HG02763 (cell line): ENCODE measurements around the gene NAGLU.
"Not testable (repeated sequence)": the region's sequence is repeated elsewhere in the genome, so short reads cannot be mapped to it uniquely, and the experiment has no call there.

ENCODE experiments used
- ATAC-seq: cut with Tn5 transposase; IDR thresholded peaks from one replicate; pipeline ENCODE4 v1.9.1; 2021; ENCODE audit warnings: mild to moderate bottlenecking, moderate library complexity; ENCODE audit not compliant: unreplicated experiment

NAGLU gene

GRCh38 chr17:42521036-42521435 is 15.0 kb upstream of the NAGLU start:
- no peak for ATAC-seq

GRCh38 chr17:42521666-42522262 is 14.3 kb upstream of the NAGLU start:
- ATAC-seq = no peak

DNA sequence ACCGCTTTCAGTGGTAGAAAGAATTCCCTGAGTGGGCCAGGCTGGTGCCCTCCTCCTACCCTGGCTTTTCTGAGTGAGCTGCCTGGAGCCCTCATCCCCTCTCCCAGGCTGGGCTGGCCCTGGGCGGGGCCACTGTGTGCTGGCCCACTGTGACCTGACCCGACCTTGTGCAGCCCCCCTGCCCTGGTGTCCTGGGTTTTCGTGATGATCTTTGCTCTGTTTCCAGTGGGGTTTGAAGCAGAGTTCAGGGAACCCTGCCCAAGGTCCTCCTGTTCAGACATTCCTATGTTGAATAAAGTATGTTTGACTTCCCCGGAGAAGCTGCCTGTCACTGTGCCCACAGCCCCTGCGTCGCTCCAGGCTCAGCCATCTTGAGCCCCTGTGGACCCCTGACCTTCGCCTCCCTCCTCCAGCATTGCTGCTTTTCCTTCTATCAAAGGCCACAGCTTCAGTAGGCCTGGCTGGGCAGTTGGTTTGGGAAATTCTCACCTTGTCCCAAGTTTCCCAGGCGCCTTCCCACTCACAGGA is 13.7 kb upstream of the NAGLU start:
- ATAC-seq = no peak

DNA sequence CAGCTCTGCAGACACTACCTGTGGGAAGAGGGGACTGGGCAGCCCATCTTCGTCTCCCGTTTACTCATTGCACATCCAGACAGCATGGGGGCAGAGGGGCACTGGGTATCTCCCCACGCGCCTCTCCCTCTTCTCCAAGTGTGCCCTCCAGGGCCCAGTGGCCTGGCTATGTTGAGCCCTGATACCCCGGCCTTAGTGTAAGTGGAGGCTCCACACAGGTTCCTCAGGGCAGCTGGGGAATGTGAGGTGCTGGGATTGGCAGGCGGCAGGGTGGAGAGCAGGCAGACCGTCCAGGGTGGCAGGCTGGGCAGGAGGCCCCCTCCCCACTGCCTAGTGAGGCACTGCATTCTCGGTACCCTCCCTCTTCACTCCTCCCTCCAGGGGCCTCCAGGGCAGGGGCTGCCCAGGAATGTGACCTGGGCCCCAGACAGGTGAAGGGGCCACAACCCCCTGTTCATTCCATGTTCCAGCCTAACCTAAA is 13.2 kb upstream of the NAGLU start:
- ATAC-seq = no peak

DNA sequence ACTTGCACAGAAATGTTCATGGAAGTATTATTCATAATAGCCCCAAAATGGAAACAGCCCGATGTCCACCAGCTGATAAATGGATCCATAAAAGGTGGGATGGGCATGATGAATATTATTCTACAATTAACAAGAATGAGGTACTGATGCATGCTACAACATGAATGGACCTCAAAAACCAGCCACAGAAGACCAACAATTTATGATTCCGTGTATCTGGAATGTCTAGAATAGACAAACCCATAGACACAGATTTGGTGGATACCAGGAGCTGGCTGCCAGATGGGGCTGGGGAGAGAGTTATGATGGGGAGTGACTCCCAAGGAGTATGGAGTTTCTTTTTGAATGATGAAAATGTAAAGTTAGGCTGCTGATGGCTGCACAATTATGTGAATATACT is 10.8 kb upstream of the NAGLU start:
- ATAC-seq = no peak

DNA sequence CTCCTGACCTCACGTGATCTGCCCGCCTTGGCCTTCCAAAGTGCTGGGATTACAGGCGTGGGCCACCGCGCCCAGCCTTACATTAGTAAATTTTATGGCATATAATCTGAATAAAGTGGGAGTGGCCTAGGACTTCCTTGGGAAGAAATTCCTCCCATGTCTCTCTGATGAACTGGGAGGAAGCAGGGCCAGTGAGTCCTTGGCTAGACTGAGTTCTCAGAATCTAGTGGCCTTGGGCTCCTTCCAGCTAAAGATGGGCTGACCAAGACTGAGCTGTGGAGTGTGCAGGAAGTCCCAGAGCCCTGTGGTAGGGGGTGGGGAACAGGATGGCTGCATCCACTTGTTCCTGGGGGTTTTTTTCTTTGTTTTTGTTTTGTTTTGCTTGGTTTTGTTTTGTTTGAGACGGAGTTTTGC is 10.0 kb upstream of the NAGLU start:
- ATAC-seq = no peak

DNA sequence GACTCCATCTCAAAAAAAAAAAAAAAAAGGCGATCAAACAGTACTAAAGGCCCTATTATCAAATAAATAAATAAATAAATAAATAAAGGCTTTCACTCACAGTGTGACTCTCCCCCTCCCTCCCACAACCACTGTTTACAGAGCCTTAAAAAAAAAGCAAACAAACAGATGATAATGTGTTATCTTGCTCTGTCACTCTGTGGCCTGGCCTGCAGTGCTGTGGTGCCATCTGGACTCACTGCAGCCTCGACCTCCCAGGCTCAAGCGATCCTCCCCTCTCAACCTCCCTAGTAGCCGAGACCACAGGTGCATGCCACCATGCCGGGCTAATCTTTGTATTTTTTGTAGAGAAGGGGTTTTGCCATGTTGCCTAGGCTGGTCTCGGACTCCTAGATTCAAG is 8.1 kb upstream of the NAGLU start:
- ATAC-seq = no peak

GRCh38 chr17:42529061-42529460 is 7.0 kb upstream of the NAGLU start:
- no peak for ATAC-seq

DNA sequence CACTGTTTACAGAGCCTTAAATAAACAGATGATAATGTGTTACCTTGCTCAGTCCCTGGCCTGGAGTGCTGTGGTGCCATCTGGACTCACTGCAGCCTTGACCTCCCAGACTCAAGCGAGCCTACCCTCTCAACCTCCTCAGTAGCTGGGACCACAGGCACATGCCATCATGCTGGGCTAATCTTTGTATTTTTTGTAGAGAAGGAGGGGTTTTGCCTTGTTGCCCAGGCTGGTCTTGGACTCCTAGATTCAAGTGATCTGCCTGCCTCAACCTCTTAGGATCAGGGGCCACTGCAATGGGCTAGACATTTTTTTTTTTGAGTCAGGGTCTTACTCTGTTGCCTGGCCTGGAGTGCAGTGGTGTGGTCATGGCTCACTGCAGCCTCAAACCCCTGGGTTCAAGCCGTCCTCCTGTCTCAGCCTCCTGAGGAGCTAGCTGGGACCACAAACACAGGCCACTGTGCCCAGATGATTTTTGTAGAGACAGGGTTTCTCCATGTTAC is 5.0 kb upstream of the NAGLU start:
- ATAC-seq = no peak

DNA sequence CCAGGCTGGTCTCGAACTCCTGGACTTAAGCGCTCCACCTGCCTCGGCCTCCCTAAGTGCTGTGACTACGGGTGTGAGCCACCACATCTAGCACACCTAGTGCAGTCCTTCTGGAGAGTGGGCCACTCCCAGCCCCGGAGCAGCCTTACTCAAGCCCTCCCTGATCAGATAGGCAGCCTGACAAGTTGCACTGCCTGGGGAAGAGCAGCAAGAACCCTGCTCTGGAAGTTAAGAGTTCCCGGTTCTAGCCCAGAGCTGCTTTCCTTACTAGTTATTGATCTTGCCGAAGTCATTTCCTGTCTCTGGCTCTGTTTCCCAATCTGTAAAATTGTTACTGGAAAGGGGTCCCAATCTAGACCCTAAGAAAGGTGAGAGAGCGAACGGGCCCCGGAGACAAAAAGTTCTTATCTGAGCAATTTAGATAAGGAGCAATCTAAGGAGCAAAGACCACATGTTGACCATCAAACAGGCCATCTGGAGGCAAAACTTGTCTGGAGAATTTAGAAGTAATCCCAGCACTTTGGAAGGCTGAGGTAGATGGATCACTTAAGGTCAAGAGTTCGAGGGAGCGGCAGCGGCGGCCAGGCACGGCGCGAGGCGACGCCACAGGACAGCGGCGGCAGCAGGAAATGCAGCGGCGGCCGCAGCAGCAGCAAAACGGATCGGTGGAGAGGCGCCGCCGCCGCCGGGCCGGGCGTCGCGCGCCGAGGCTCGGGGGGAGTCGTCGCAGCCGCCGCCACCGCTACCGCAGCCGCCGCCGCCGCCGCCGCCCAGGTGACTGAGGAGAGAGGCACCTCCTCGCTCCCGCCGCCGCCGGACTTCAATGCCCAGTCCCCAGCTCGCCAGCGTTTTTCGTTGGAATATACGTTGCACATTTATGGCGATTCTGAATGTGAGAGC is 4.3 kb upstream of the NAGLU start:
- ATAC-seq = no peak

GRCh38 chr17:42535155-42536047 is 640 bp upstream of the NAGLU start:
- no peak for ATAC-seq

GRCh38 chr17:42536372-42537155 is 523 bp downstream of the NAGLU start:
- ATAC-seq = peak; percentile 70

DNA sequence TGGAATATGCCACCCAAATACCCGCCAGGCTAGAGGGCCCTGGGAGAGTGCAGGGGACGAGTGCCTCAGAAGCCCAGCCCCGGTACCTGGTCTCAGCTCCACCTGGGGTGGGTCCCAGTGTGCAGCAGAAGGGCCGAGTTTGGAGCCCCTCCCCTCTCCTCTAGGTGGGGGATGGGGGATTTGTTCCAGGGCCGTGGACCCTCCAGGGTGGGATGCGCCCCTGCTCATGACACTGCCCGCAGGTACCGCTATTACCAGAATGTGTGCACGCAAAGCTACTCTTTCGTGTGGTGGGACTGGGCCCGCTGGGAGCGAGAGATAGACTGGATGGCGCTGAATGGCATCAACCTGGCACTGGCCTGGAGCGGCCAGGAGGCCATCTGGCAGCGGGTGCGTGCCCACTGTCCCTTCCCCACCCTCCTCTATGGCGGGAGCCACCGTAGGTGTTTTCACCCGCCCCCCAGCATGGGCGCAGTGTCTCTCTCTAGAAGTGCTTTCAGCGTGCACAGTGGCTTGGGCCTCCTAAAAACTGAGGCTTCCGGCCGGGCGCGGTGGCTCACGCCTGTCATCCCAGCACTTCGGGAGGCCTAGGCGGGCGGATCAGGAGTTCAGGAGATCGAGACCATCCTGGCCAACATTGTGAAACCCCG is 1.2 kb downstream of the NAGLU start:
- ATAC-seq = no peak

- ATAC-seq = no peak
Measured at GRCh38 chr17:42537826-42538451, 1.9 kb downstream of the NAGLU start.

DNA sequence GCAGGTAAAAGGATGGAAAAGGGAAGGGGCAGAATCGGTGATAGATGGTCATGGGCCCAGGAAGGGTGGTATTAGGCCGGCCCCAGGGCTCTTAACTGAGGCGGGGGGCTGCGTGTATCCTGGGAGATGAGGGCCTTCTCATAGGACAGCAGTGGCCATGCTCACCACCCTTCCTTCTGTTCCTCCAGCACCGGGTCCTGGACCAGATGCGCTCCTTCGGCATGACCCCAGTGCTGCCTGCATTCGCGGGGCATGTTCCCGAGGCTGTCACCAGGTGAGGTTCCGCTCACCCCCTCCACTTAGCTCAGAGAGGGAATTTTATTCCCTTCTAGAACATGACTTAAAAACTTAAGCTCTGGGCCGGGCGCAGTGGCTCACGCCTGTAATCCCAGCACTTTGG is 2.4 kb downstream of the NAGLU start:
- ATAC-seq = no peak

DNA sequence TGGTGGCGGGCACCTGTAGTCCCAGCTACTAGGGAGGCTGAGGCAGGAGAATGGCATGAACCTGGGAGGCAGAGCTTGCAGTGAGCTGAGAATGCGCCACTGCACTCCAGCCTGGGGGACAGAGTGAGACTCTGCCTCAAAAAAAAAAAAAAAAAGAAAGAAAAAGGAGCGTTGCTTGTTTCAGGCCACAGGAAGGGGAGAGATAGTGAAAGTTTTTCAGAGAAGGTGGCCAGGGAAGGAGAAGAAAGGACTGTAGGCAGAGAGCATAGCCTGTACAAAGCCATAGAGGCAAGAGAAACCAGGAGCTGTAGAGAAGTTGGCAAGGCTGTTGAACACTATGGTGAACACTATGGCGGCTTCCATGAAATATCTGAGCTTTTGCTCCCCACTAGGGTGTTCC is 4.5 kb downstream of the NAGLU start:
- ATAC-seq = not testable (repeated sequence)

GRCh38 chr17:42541041-42541833 is 5.2 kb downstream of the NAGLU start:
- ATAC-seq = no peak
